Vagina (tissue), 2 donors: ENCODE results near the gene PTPRN2. TPM values are rescaled to one million over a fixed set of nuclear protein-coding genes. Genes with fewer than 3 reads are reported as not detected.

Experiments used
- DNase-seq, 2 donors: peaks; one replicate each; pipeline ENCODE4 v3.0.0-alpha.2; 2017; ENCODE audit errors: extremely low spot score in 2 of 2
- H3K27ac ChIP-seq: fragments of 200-600 bp; sonication (generic); one replicate; pipeline ENCODE4 v1.5.1; 2019
- H3K27me3 ChIP-seq: fragments of 200-600 bp; sonication (generic); one replicate; pipeline ENCODE4 v1.5.1; 2019
- H3K36me3 ChIP-seq, 2 donors: fragments of 200-600 bp; sonication (generic); one replicate each; pipeline ENCODE4 v1.5.1; 2017 to 2019
- H3K4me1 ChIP-seq: fragments of 200-600 bp; sonication (generic); one replicate; pipeline ENCODE4 v1.5.1; 2019
- H3K4me3 ChIP-seq, 2 donors: fragments of 200-600 bp; sonication (generic); 1 replicate in 1 of 2; 2 replicates in 1 of 2; pipeline ENCODE4 v1.5.1; 2016 to 2019
- H3K9me3 ChIP-seq: fragments of 200-600 bp; sonication (generic); one replicate; pipeline ENCODE4 v1.5.1; 2019
- CTCF ChIP-seq, 3 experiments: fragments of 450-650 bp in 2 of 3; fragments of 200-600 bp in 1 of 3; sonication (generic) in 1 of 3; IDR thresholded peaks; one replicate each; pipeline ENCODE4 v1.5.1; 2017 to 2019; ENCODE audit warnings: antibody characterized with exemption in 3 of 3, mild to moderate bottlenecking in 2 of 3, moderate library complexity in 2 of 3
- POLR2A ChIP-seq, 2 donors: fragments of 450-650 bp; IDR thresholded peaks; one replicate each; pipeline ENCODE4 v1.6.1; 2017; ENCODE audit warnings: antibody characterized with exemption in 2 of 2, mild to moderate bottlenecking in 2 of 2, moderate library complexity in 2 of 2
- POLR2AphosphoS5 ChIP-seq, 2 donors: sonication (generic); formaldehyde crosslinking; IDR thresholded peaks; one replicate each; pipeline ENCODE4 v1.9.0; 2017; ENCODE audit warnings: antibody characterized with exemption in 2 of 2, mild to moderate bottlenecking in 2 of 2, low read depth in 1 of 2; ENCODE audit not compliant: insufficient read depth in 1 of 2
- intact Hi-C: fragments of 100-400 bp; cut with DNase I; formaldehyde crosslinking; loops from one replicate; pipeline ENCODE4 v1.15.1; 2023
- total RNA-seq: library from RNA; depleted of rRNA; stranded (reverse); fragments of >200 nt; gene quantifications from one replicate; pipeline ENCODE4 v1.2.3, GENCODE V29; 2016

PTPRN2 gene
- total RNA-seq, 1 donor from 2014 or later: 7.4 TPM

GRCh38 chr7:158052381-158053060, 535.1 kb downstream of the PTPRN2 start:
- no peak overlapping the region for H3K27ac ChIP-seq
- H3K4me3 ChIP-seq: no peak overlapping the region
- no peaks in the 10 kb centered on the region for H3K27me3 ChIP-seq
- TF ChIP-seq POLR2AphosphoS5 (IDR thresholded peaks at IDR 0.05; ENCODE audit: insufficient read depth in 1 of 2, low read depth in 1 of 2): no peak
- TF ChIP-seq POLR2A (IDR thresholded peaks at IDR 0.05): no peak
- TF ChIP-seq CTCF (IDR thresholded peaks at IDR 0.05): no peak
- H3K4me1 ChIP-seq: no peaks in the 10 kb centered on the region
- DNase-seq: no peak
- intact Hi-C loops: no loop called here
- H3K36me3 ChIP-seq: no peaks in the 10 kb centered on the region
- H3K9me3 ChIP-seq: no peaks in the 10 kb centered on the region

GRCh38 chr7:158051776-158052175, 535.8 kb downstream of the PTPRN2 start:
- Histone ChIP-seq H3K4me3 (no peak overlapping the region), H3K27me3 (no peaks in the 10 kb centered on the region), H3K9me3 (no peaks in the 10 kb centered on the region), H3K27ac (no peak overlapping the region), H3K4me1 (no peaks in the 10 kb centered on the region), H3K36me3 (no peaks in the 10 kb centered on the region)
- no peak for TF ChIP-seq CTCF (IDR thresholded peaks at IDR 0.05)
- no peak for TF ChIP-seq POLR2A (IDR thresholded peaks at IDR 0.05)
- no peak for TF ChIP-seq POLR2AphosphoS5 (IDR thresholded peaks at IDR 0.05; ENCODE audit: insufficient read depth in 1 of 2, low read depth in 1 of 2)
- DNase-seq: no peak
- intact Hi-C loops: no loop called here

GRCh38 chr7:158050978-158051651, 536.5 kb downstream of the PTPRN2 start:
- no peak for TF ChIP-seq POLR2A (IDR thresholded peaks at IDR 0.05)
- TF ChIP-seq CTCF (IDR thresholded peaks at IDR 0.05): no peak
- no peak for TF ChIP-seq POLR2AphosphoS5 (IDR thresholded peaks at IDR 0.05; ENCODE audit: insufficient read depth in 1 of 2, low read depth in 1 of 2)
- DNase-seq: no peak
- H3K36me3 ChIP-seq: no peaks in the 10 kb centered on the region
- no peaks in the 10 kb centered on the region for H3K27me3 ChIP-seq
- no peaks in the 10 kb centered on the region for H3K4me1 ChIP-seq
- no peaks in the 10 kb centered on the region for H3K9me3 ChIP-seq
- intact Hi-C loops: no loop called here
- no peak overlapping the region for H3K27ac ChIP-seq
- no peak overlapping the region for H3K4me3 ChIP-seq

GRCh38 chr7:158050441-158050977, 537.1 kb downstream of the PTPRN2 start:
- intact Hi-C loops: no loop called here
- H3K27me3 ChIP-seq: no peaks in the 10 kb centered on the region
- H3K4me1 ChIP-seq: no peaks in the 10 kb centered on the region
- TF ChIP-seq POLR2A (IDR thresholded peaks at IDR 0.05) (no peak), CTCF (IDR thresholded peaks at IDR 0.05) (no peak), POLR2AphosphoS5 (IDR thresholded peaks at IDR 0.05; ENCODE audit: insufficient read depth in 1 of 2, low read depth in 1 of 2) (no peak)
- H3K27ac ChIP-seq: no peak overlapping the region
- no peaks in the 10 kb centered on the region for H3K9me3 ChIP-seq
- no peak overlapping the region for H3K4me3 ChIP-seq
- H3K36me3 ChIP-seq: no peaks in the 10 kb centered on the region
- no peak for DNase-seq

- DNase-seq: no peak
Measured at GRCh38 chr7:158049271-158049670, 538.4 kb downstream of the PTPRN2 start.

More at GRCh38 chr7:158049271-158049670, 538.4 kb downstream of the PTPRN2 start:
- Histone ChIP-seq H3K36me3 (no peaks in the 10 kb centered on the region), H3K9me3 (no peaks in the 10 kb centered on the region), H3K27ac (no peak overlapping the region), H3K4me3 (no peak overlapping the region), H3K27me3 (no peaks in the 10 kb centered on the region), H3K4me1 (no peaks in the 10 kb centered on the region)
- TF ChIP-seq POLR2AphosphoS5 (IDR thresholded peaks at IDR 0.05; ENCODE audit: insufficient read depth in 1 of 2, low read depth in 1 of 2): no peak
- TF ChIP-seq POLR2A (IDR thresholded peaks at IDR 0.05): no peak
- no peak for TF ChIP-seq CTCF (IDR thresholded peaks at IDR 0.05)
- intact Hi-C loops: no loop called here
